Measurements from ENCODE around the gene VIPAS39. TPM values are rescaled to one million over a fixed set of nuclear protein-coding genes. Genes with fewer than 3 reads are reported as not detected.

VIPAS39 gene
- total RNA-seq = 29.0 and 31.2 TPM in 2 replicates

GRCh38 chr14:77457522-77458248 is at the start of gene VIPAS39, which contains the start of gene AHSA1:
VIPAS39 (minus strand) TSS chr14:77457601; CDS start chr14:77454102, 3,499 bp downstream.
AHSA1 (plus strand) TSS chr14:77458093; CDS start chr14:77458190, 97 bp downstream.

GRCh38 chr14:77498120-77498979 is 40.9 kb upstream of the VIPAS39 start, which contains the start of gene ISM2:
ISM2 (minus strand) TSS chr14:77498816; CDS start chr14:77498793, 23 bp downstream.

GRCh38 chr14:77423423-77423822 is 34.0 kb downstream of the VIPAS39 start, which contains the start of gene NOXRED1:
NOXRED1 (minus strand) TSS chr14:77423523; CDS start chr14:77422889, 634 bp downstream.

GRCh38 chr14:77376771-77377501 is 80.5 kb downstream of the VIPAS39 start, which contains the start of the genes SAMD15 and TMED8:
SAMD15 (plus strand) TSS chr14:77377379; CDS start chr14:77377419, 40 bp downstream.
TMED8 (minus strand) TSS chr14:77377094; CDS start chr14:77377053, 41 bp downstream.

Small RNA genes lying within 50 kb of the gene (small RNA-seq; reads per million reads assigned to genes)
- not detected for gene RF00404

Other genes with a start within 250 kb of the VIPAS39 start
- gene NGB, start 186.4 kb downstream of the VIPAS39 start, total RNA-seq = not detected in 2 replicates
- 15.4 and 20.8 TPM in 2 replicates for gene POMT2, start 136.7 kb downstream of the VIPAS39 start, total RNA-seq
- gene GSTZ1, start 136.6 kb downstream of the VIPAS39 start, total RNA-seq = 34.6 and 38.6 TPM in 2 replicates
- 12.0 TPM in 2 replicates for gene TMED8, start 80.5 kb downstream of the VIPAS39 start, total RNA-seq
- 2.8 and 3.0 TPM in 2 replicates for gene SAMD15, start 80.2 kb downstream of the VIPAS39 start, total RNA-seq
- gene NOXRED1, start 34.1 kb downstream of the VIPAS39 start, total RNA-seq = 0.12 and 0.16 TPM in 2 replicates
- gene AHSA1, start 492 bp upstream of the VIPAS39 start, total RNA-seq = 39.4 and 40.0 TPM in 2 replicates
- not detected in 2 replicates for gene ISM2, start 41.2 kb upstream of the VIPAS39 start, total RNA-seq
- gene SPTLC2, start 159.0 kb upstream of the VIPAS39 start, total RNA-seq = 30.8 and 33.3 TPM in 2 replicates

All from hair follicle dermal papilla cell (primary cell).